GM13977 (cell line): ENCODE data around the gene SPTBN5.

Source experiments
- DNase-seq: peaks from one replicate; pipeline ENCODE4 v3.0.0; 2012; ENCODE audit warnings: low spot score
- CTCF ChIP-seq: IDR thresholded peaks from 2 replicates; pipeline ENCODE4 v1.5.1; 2012; ENCODE audit warnings: mild to moderate bottlenecking, control low read depth; ENCODE audit not compliant: insufficient read depth; ENCODE audit errors: extremely low read depth, missing control alignments
- in situ Hi-C: fragments of 300-500 bp; cut with MboI; formaldehyde crosslinking; loops from one replicate; pipeline ENCODE4 v1.12.0; 2022; ENCODE audit warnings: low sequenced_read_pairs, low pct_unique_long_range_greater_than_20kb, mixed read lengths, inconsistent platforms; ENCODE audit not compliant: unreplicated experiment

SPTBN5 gene

GRCh38 chr15:41840673-41841072, 53.2 kb downstream of the SPTBN5 start:
- no peak for TF ChIP-seq CTCF
- DNase-seq = no peak
- in situ Hi-C loops = no loop called here

GRCh38 chr15:41839781-41840491, 53.9 kb downstream of the SPTBN5 start:
- no peak for TF ChIP-seq CTCF
- in situ Hi-C loops = no loop called here
- no peak for DNase-seq

- no peak for TF ChIP-seq CTCF
- in situ Hi-C loops = no loop called here
- DNase-seq = no peak
Measured at GRCh38 chr15:41838400-41838897, 55.4 kb downstream of the SPTBN5 start, which contains the start of gene PLA2G4B. Gene PLA2G4B, plus strand, starts transcription at chr15:41838847. Its CDS starts 67 bp downstream, at chr15:41838914.

GRCh38 chr15:41836713-41837454, 57.0 kb downstream of the SPTBN5 start:
- in situ Hi-C loops = no loop called here
- TF ChIP-seq CTCF = no peak
- no peak for DNase-seq

GRCh38 chr15:41836073-41836472, 57.8 kb downstream of the SPTBN5 start:
- in situ Hi-C loops = no loop called here
- DNase-seq = no peak
- no peak for TF ChIP-seq CTCF

- no peak for DNase-seq
- no peak for TF ChIP-seq CTCF
- in situ Hi-C loops = no loop called here
Measured at GRCh38 chr15:41834096-41834495, 59.8 kb downstream of the SPTBN5 start.
